ENCODE results near the gene GRHL1.
"Not testable (repeated sequence)": the region's sequence is repeated elsewhere in the genome, so short reads cannot be mapped to it uniquely, and the experiment has no call there.

Gene GRHL1

GRCh38 chr2:10010861-10011605, 59.5 kb downstream of the GRHL1 start:
- not testable (repeated sequence) for DNase-seq

- not testable (repeated sequence) for DNase-seq
These were observed 60.3 kb downstream of the GRHL1 start for GRCh38 chr2:10011606-10012325.

- not testable (repeated sequence) for DNase-seq
These were observed 61.0 kb downstream of the GRHL1 start for GRCh38 chr2:10012366-10012962.

GRCh38 chr2:10012963-10013461, 61.5 kb downstream of the GRHL1 start:
- no peak for DNase-seq

GRCh38 chr2:10013651-10014417, 62.3 kb downstream of the GRHL1 start:
- DNase-seq, result not testable (repeated sequence)

- DNase-seq, result no peak
These were observed 63.1 kb downstream of the GRHL1 start for GRCh38 chr2:10014418-10015190.

- not testable (repeated sequence) for DNase-seq
These were observed 64.0 kb downstream of the GRHL1 start for GRCh38 chr2:10015376-10015989.

- DNase-seq, result no peak
These were observed 64.7 kb downstream of the GRHL1 start for GRCh38 chr2:10016001-10016801.

- DNase-seq, result no peak
These were observed 65.3 kb downstream of the GRHL1 start for GRCh38 chr2:10016802-10017258.

- DNase-seq, result no peak
These were observed 65.9 kb downstream of the GRHL1 start for GRCh38 chr2:10017313-10017941.

GRCh38 chr2:10019174-10019573, 67.7 kb downstream of the GRHL1 start:
- no peak for DNase-seq

GRCh38 chr2:10019602-10020400, 68.3 kb downstream of the GRHL1 start:
- DNase-seq, result no peak

GRCh38 chr2:10022041-10022421, 70.5 kb downstream of the GRHL1 start:
- no peak for DNase-seq

- no peak for DNase-seq
These were observed 71.0 kb downstream of the GRHL1 start for GRCh38 chr2:10022445-10022844.

- DNase-seq, result no peak
These were observed 71.6 kb downstream of the GRHL1 start for GRCh38 chr2:10022966-10023662.

- DNase-seq, result no peak
These were observed 75.6 kb downstream of the GRHL1 start for GRCh38 chr2:10026940-10027569.

- no peak for DNase-seq
These were observed 76.3 kb downstream of the GRHL1 start for GRCh38 chr2:10027660-10028330.

Measured in activated T-cell treated with anti-CD3 and anti-CD28 coated beads, Interleukin-2, amount 50 U/mL, for 48 hours (primary cell).